ENCODE results near the gene MTMR12.
A peak's percentile ranks its signal among the peaks of the same experiment; 100 is the strongest.
"Not testable (repeated sequence)": the region's sequence is repeated elsewhere in the genome, so short reads cannot be mapped to it uniquely, and the experiment has no call there.

The MTMR12 gene

GRCh38 chr5:32325616-32326015 lies 12.9 kb upstream of the MTMR12 start:
- DNase-seq (ENCODE audit: low read depth in 2 of 2), result no peak

GRCh38 chr5:32325062-32325461 lies 12.3 kb upstream of the MTMR12 start:
- DNase-seq (ENCODE audit: low read depth in 2 of 2), result no peak

- DNase-seq (ENCODE audit: low read depth in 2 of 2), result no peak
These were observed 11.0 kb upstream of the MTMR12 start for GRCh38 chr5:32323741-32324140.

DNA sequence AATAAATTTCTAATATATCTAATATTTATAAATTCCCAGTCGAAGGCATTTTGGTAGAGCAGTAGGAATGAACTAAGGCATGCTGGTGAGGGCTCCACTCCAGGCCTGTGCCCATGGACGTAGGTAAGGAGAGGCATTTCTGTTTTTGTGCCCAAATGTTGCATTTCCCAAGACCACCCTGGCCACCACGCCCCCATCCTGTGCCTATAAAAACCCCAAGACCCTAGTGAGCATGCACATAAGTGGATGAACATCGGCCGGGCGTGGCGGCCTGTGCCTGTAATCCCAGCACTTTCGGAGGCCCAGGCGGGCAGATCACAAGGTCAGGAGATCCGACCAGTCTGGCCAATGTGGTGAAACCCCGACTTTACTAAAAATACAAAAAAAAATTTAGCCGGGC lies 10.1 kb upstream of the MTMR12 start:
- DNase-seq (ENCODE audit: low read depth in 2 of 2), result no peak

GRCh38 chr5:32321787-32322186 lies 9.0 kb upstream of the MTMR12 start:
- not testable (repeated sequence) for DNase-seq (ENCODE audit: low read depth in 2 of 2)

DNA sequence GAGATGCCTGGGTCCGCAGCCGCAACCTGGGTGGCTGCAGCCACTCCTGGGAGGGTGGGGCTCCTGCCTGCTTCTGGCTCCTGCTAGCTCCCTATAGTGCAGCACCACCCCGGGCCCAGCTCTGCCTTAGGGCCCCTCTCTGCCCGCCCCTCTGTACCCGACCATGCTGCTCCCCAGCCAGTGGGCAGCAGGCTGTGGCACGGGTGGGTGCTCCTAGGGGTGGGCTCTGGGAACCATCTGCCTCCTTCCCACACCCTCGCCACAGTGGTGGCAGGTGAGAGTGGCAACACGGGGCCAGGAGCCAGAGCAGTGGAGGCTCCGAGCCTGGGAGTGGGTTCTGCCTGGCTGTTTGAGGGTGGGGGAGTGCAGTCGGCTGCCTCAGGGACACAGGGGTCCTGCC lies 7.8 kb upstream of the MTMR12 start:
- DNase-seq (ENCODE audit: low read depth in 2 of 2), result no peak

- no peak for DNase-seq (ENCODE audit: low read depth in 2 of 2)
These were observed 7.3 kb upstream of the MTMR12 start for GRCh38 chr5:32319926-32320543.

DNA sequence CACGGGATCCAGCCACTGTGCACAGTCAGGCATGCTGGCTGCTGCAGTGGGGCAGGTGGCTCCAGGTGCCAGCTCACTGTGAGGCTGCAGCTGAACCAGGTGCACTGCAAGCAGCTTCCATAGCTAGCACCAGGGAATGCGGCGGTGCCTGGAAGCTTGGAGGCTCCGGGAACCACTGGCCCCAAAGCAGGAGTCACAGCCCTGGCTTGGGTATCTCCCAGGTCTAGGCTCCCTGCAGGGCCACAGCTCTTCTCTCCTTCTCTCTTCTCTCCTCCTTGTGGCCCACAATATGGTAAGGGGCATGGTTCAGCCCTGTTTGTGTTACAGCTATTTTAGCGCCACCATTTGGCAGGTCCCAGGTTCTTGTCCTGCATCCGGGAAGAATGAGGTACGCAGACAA lies 6.7 kb upstream of the MTMR12 start:
- no peak for DNase-seq (ENCODE audit: low read depth in 2 of 2)

GRCh38 chr5:32317041-32317440 lies 4.3 kb upstream of the MTMR12 start:
- DNase-seq (ENCODE audit: low read depth in 2 of 2), result no peak

DNA sequence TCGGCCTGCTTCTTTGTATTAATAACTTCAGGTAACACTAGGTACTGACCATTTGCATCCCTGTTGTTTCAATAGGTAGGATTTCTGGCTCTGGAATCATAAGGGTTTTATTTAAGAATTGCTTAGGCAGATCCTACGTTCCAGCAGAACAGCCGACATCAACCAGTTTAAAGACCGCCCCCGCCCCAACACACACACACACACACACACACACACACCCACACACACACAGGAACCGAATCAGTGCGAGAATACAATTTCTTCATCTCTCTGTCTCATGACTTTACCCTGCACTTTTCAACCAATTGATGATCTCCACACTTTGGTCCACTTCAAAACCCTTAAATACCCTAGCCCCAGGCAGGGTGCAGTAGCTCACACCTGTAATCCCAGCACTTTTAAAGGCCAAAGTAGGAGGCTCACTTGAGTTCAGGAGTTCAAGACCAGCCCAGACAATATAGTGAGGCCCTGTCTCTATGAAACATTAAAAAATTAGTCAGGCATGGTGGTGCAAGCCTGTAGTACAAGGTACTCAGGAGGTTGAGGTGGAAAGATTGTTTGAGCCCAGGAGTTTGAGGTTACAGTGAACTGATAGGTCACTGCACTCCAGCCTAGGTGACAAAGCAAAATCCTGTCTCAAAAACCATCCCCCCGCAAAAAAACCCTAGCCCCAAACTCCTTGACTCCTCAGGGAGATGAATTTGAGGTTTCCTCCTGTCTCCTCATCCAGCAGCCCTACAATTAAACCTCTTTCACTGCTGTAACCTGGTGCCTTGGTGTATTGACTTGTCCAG lies 2.7 kb upstream of the MTMR12 start:
- no peak for DNase-seq (ENCODE audit: low read depth in 2 of 2)

DNA sequence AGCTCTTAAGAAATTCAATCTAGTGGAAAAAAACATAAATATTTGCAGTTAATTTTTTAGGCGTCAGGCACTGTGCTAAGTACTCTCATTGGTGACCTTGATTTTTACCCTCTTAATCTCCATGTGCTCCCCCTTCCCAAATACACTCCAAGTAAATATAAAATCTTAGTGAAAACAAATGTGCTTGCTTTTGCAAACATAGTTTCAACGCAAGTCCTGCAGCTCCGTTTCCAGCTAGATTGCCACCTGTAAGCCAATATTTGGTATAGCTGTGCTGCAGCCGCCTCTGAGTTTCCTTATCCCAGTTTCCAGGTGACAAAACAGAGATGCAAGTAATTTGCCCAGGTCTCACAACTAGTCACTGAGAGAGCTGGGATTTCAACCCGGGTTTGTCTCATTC lies 1.9 kb upstream of the MTMR12 start:
- no peak for DNase-seq (ENCODE audit: low read depth in 2 of 2)

- not testable (repeated sequence) for DNase-seq (ENCODE audit: low read depth in 2 of 2)
These were observed 1.4 kb upstream of the MTMR12 start for GRCh38 chr5:32314152-32314488.

DNA sequence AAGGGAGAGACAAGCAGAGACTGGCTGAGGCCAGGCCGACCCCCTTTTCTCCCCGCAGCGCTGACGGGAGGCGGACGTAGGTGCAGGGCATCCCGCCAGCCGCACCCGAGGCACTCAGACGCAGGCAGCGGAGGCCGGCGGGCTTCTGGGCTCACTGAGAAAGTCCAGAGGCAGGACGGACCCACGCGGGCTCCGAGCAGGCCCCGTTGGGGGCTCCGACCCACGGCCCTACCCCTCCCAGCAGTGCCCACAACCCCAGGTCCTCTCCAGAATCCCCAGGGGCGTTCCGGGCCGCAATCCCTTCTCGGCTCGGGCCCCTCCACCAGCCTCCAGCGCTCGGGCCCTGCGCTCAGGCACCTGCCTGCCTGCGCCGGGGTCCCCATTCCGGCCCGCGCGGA lies 543 bp downstream of the MTMR12 start:
- DNase-seq (ENCODE audit: low read depth in 2 of 2), result peak; percentile 26 to 30

- DNase-seq (ENCODE audit: low read depth in 2 of 2), result no peak
These were observed 1.1 kb downstream of the MTMR12 start for GRCh38 chr5:32311404-32312196.

DNA sequence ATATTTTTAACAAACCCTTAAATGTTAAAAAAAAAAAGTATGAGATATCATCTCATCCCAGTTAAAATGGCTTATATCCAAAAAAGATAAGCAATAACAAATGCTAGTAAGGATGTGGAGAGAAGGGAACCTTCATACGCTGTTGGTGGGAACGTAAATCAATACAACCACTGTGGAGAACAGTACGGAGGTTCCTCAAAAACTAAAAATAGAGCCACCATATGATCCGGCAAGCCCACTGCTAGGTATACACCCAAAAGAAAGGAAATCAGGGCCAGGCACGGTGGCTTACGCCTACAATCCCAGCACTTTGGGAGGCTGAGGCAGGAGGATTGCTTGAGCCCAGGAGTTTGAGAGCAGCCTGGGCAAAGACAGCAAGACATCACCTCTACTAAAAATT lies 3.0 kb downstream of the MTMR12 start:
- DNase-seq (ENCODE audit: low read depth in 2 of 2), result no peak

- no peak for DNase-seq (ENCODE audit: low read depth in 2 of 2)
These were observed 3.8 kb downstream of the MTMR12 start for GRCh38 chr5:32308946-32309345.

GRCh38 chr5:32307769-32308194 lies 5.0 kb downstream of the MTMR12 start:
- DNase-seq (ENCODE audit: low read depth in 2 of 2), result no peak

GRCh38 chr5:32304622-32305021 lies 8.1 kb downstream of the MTMR12 start:
- DNase-seq (ENCODE audit: low read depth in 2 of 2), result no peak

GRCh38 chr5:32303755-32304120 lies 9.0 kb downstream of the MTMR12 start:
- no peak for DNase-seq (ENCODE audit: low read depth in 2 of 2)

DNA sequence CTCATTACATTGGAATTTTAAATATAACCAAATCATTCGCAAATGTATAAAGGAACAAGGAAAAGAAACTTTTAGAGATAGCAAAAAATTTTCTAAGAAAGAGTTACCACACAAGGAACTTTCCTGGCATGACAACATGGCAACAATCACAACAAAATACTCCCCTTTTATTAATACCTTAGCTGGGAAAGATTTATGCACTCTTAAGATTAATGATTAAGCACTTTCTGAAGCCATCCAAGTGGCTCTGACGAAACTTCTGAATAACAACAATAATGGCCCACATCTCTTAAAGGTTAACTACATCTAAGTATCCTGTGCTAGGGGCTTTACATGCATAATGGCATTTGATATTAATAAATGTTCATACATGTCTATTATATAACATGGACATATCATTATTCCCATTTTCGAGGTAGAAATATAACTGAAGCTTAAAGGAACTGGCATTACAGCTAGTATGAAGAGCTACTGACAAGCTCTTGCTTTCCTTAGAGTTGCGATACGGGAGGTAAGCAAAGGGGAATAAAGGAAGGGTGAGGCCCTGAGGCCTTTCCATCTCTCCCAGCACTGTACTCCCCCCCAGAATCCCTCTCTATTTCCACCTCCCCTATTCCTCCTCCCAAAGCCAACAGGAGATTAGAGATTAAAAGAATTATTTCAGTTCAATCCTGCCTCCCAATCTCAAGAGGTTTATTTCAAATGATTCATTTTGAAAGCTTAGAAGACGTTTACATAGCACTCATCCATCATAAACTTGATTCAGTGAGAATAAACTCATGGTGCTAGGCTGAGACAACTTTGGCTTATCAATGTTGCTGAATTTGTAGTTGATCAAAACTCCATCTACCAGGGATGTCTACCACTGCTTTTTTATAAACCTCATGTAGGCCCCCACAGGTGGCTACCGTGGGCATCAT lies 9.6 kb downstream of the MTMR12 start:
- DNase-seq (ENCODE audit: low read depth in 2 of 2), result no peak

DNA sequence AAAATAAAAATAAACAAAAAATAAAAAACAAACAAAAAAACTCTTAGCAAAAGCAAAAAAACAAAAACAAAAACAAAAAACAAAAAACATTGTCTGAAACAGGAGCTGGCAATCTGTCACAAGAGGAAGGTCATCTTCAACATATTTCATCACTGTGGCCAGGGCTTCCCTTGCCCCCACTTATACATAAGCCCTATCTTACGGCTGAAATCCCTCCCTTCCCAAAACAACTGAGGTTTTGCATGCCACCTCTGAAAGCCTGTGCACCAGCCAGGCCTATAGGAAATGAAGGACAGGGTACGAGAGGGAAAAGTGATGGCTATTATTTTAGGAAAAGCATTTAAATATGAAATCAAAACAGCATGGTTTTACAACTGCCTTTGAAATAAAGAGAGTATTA lies 10.8 kb downstream of the MTMR12 start:
- no peak for DNase-seq (ENCODE audit: low read depth in 2 of 2)
